Activated CD4-positive, alpha-beta T cell treated with anti-CD3 and anti-CD28 coated beads, Interleukin-2, Interleukin-4, amounts not matched to agents 100 ng/mL and 50 ng/mL, durations not matched to agents 16 hours and 8 hours (primary cell): Measurements from ENCODE around the gene CNMD.
"Not testable (repeated sequence)": the region's sequence is repeated elsewhere in the genome, so short reads cannot be mapped to it uniquely, and the experiment has no call there.

Source experiments
- DNase-seq: peaks from one replicate; pipeline ENCODE4 v3.0.0-alpha.2; 2020; ENCODE audit warnings: low spot score

CNMD gene

GRCh38 chr13:52743988-52744387 lies 4.4 kb upstream of the CNMD start:
- DNase-seq: no peak

- no peak for DNase-seq
These were observed 3.9 kb upstream of the CNMD start for GRCh38 chr13:52743569-52743968.

- DNase-seq: peak; percentile 6
These were observed 727 bp downstream of the CNMD start for GRCh38 chr13:52738719-52739467.

- DNase-seq: no peak
These were observed 1.7 kb downstream of the CNMD start for GRCh38 chr13:52737965-52738364.

- DNase-seq: no peak
These were observed 2.2 kb downstream of the CNMD start for GRCh38 chr13:52737451-52737850.

- DNase-seq: no peak
These were observed 2.7 kb downstream of the CNMD start for GRCh38 chr13:52736891-52737290.

GRCh38 chr13:52734075-52734623 lies 5.5 kb downstream of the CNMD start:
- no peak for DNase-seq

GRCh38 chr13:52726258-52726657 lies 13.4 kb downstream of the CNMD start:
- DNase-seq: no peak

- no peak for DNase-seq
These were observed 14.3 kb downstream of the CNMD start for GRCh38 chr13:52725302-52725701.

- DNase-seq: no peak
These were observed 16.4 kb downstream of the CNMD start for GRCh38 chr13:52723181-52723580.

- not testable (repeated sequence) for DNase-seq
These were observed 18.3 kb downstream of the CNMD start for GRCh38 chr13:52721356-52721755.

- DNase-seq: not testable (repeated sequence)
These were observed 18.7 kb downstream of the CNMD start for GRCh38 chr13:52720904-52721303.

GRCh38 chr13:52713894-52714293 lies 25.7 kb downstream of the CNMD start:
- DNase-seq: no peak

GRCh38 chr13:52712385-52712784 lies 27.2 kb downstream of the CNMD start:
- DNase-seq: no peak

GRCh38 chr13:52711286-52711685 lies 28.3 kb downstream of the CNMD start:
- DNase-seq: no peak

- DNase-seq: not testable (repeated sequence)
These were observed 31.4 kb downstream of the CNMD start for GRCh38 chr13:52708266-52708665.

GRCh38 chr13:52707375-52707774 lies 32.2 kb downstream of the CNMD start:
- no peak for DNase-seq

GRCh38 chr13:52706081-52706480 lies 33.5 kb downstream of the CNMD start:
- no peak for DNase-seq

- DNase-seq: no peak
These were observed 36.1 kb downstream of the CNMD start for GRCh38 chr13:52703482-52703881.

- DNase-seq: no peak
These were observed 37.7 kb downstream of the CNMD start for GRCh38 chr13:52701728-52702465.

- DNase-seq: no peak
These were observed 43.1 kb downstream of the CNMD start for GRCh38 chr13:52696566-52696965.

- peak; percentile 81 for DNase-seq
These were observed 43.8 kb downstream of the CNMD start for GRCh38 chr13:52695856-52696255.

- no peak for DNase-seq
These were observed 53.2 kb downstream of the CNMD start for GRCh38 chr13:52686376-52686775.
